KMS-11 (cell line): Measurements from ENCODE around the gene TM9SF1.

Experiments
- H2AFZ ChIP-seq: fragments of 200-600 bp; sonication (generic); 2 replicates; pipeline ENCODE4 v1.6.1; 2016; ENCODE audit warnings: antibody characterized with exemption, mixed run types, low read depth
- H3K27ac ChIP-seq: fragments of 200-600 bp; sonication (generic); 2 replicates; pipeline ENCODE4 v1.6.1; 2016; ENCODE audit warnings: mild to moderate bottlenecking, mixed run types
- H3K27me3 ChIP-seq: fragments of 200-600 bp; sonication (generic); 2 replicates; pipeline ENCODE4 v1.6.1; 2017; ENCODE audit warnings: mild to moderate bottlenecking, low read depth, mixed run types, moderate library complexity; ENCODE audit not compliant: insufficient read depth
- H3K36me3 ChIP-seq: fragments of 200-600 bp; sonication (generic); 2 replicates; pipeline ENCODE4 v1.6.1; 2017; ENCODE audit warnings: mild to moderate bottlenecking, mixed run types; ENCODE audit not compliant: insufficient read depth
- H3K4me1 ChIP-seq: fragments of 200-600 bp; sonication (generic); 2 replicates; pipeline ENCODE4 v1.6.1; 2016; ENCODE audit warnings: mild to moderate bottlenecking, low read depth, mixed run types; ENCODE audit not compliant: poor library complexity, severe bottlenecking
- H3K4me2 ChIP-seq: fragments of 200-600 bp; sonication (generic); 2 replicates; pipeline ENCODE4 v1.7.0; 2016; ENCODE audit warnings: mild to moderate bottlenecking, mixed run types
- H3K4me3 ChIP-seq: fragments of 200-600 bp; sonication (generic); IDR thresholded peaks from 2 replicates; pipeline ENCODE4 v1.6.1; 2017; ENCODE audit warnings: low read depth, low read length, mixed read lengths; ENCODE audit not compliant: insufficient read depth
- H3K79me2 ChIP-seq: fragments of 200-600 bp; sonication (generic); 2 replicates; pipeline ENCODE4 v1.6.1; 2016; ENCODE audit warnings: low read depth, mixed run types; ENCODE audit not compliant: insufficient read depth
- H3K9ac ChIP-seq: fragments of 200-600 bp; sonication (generic); 2 replicates; pipeline ENCODE4 v1.6.1; 2016; ENCODE audit warnings: mild to moderate bottlenecking, mixed run types
- H4K20me1 ChIP-seq: fragments of 200-600 bp; sonication (generic); 2 replicates; pipeline ENCODE4 v1.6.1; 2016; ENCODE audit warnings: mild to moderate bottlenecking, mixed run types; ENCODE audit not compliant: insufficient read depth
- TF ChIP-seq, protein P1 (sequence below): fragments of 200-600 bp; sonication (generic); conservative IDR thresholded peaks from 2 replicates; pipeline ENCODE4 v1.6.1; 2017; ENCODE audit warnings: low read depth, mild to moderate bottlenecking, antibody characterized with exemption, low read length, moderate library complexity, mixed read lengths

The TM9SF1 gene

DNA sequence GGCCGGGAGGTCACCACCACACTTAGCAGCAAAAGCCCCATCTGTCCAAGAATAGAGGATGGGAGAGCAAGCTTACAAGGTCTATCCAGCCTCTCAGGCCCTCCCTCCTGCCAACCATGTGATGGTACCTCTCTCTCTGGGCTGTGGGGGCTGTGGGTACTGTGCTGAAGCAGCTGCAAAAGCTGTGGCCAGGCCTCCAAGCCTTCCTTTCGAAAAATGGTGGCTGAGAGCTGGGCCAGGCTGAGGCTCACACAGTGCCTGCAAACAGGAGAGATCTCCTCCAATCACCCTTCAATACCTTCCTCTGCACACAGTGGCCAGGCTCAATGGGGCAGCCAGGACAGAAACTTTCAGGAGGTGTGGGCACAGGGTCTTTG, 7.7 kb downstream of the TM9SF1 start:
- TF ChIP-seq, protein P1, sequence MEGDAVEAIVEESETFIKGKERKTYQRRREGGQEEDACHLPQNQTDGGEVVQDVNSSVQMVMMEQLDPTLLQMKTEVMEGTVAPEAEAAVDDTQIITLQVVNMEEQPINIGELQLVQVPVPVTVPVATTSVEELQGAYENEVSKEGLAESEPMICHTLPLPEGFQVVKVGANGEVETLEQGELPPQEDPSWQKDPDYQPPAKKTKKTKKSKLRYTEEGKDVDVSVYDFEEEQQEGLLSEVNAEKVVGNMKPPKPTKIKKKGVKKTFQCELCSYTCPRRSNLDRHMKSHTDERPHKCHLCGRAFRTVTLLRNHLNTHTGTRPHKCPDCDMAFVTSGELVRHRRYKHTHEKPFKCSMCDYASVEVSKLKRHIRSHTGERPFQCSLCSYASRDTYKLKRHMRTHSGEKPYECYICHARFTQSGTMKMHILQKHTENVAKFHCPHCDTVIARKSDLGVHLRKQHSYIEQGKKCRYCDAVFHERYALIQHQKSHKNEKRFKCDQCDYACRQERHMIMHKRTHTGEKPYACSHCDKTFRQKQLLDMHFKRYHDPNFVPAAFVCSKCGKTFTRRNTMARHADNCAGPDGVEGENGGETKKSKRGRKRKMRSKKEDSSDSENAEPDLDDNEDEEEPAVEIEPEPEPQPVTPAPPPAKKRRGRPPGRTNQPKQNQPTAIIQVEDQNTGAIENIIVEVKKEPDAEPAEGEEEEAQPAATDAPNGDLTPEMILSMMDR, result no peak
- peak overlapping the region; percentile 67; the same call in 1 of the 2 replicates for H3K9ac ChIP-seq
- no peaks in the 10 kb centered on the region for H3K27me3 ChIP-seq
- no peaks in the 10 kb centered on the region for H4K20me1 ChIP-seq
- H3K36me3 ChIP-seq, result no peaks in the 10 kb centered on the region
- H2AFZ ChIP-seq, result no peak overlapping the region
- peaks cover 14% of the 10 kb centered on the region for H3K4me1 ChIP-seq
- H3K27ac ChIP-seq, result peak overlapping the region; percentile 70; the same call in 1 of the 2 replicates
- no peak overlapping the region for H3K4me3 ChIP-seq
- H3K4me2 ChIP-seq, result peak overlapping the region; percentile 60; the same call in 1 of the 2 replicates
- peaks cover 7% of the 10 kb centered on the region; the same call in 1 of the 2 replicates for H3K79me2 ChIP-seq

DNA sequence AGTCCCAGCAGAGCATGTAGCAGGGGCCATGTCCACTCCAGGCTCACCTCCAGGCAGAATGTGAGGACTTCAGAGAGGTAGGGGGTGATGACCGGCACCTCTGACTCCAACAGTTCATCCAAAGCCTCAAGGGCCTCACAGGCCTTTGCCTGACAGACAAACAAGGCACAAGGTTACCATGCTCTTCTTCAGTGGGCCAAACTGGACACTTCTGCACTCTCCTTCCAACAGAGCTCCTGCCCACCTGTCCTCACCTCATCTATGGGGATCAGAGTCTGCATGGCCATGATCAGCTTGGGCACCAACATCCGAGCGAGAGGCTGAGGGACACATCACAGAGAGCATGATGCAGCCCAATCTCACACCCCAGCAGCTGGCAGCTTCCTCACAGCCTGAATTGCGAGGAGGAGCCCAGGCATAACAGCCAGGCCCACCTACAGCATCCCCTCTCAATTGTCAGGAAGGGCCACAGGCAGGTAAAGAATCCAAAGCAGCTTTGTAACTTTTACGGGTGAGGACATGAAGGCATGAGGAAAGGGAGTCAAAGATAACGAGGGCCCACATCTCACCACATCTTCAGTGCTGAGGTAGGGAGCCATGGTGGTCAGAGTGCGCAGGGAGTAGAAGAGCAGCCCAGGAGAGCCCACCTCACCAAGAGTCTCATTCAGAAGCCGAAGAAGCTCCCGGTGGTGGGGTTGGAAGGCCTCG, 8.3 kb downstream of the TM9SF1 start:
- no peak overlapping the region for H3K27ac ChIP-seq
- no peaks in the 10 kb centered on the region for H3K36me3 ChIP-seq
- H3K4me2 ChIP-seq, result peak overlapping the region; percentile 60; the same call in 1 of the 2 replicates

DNA sequence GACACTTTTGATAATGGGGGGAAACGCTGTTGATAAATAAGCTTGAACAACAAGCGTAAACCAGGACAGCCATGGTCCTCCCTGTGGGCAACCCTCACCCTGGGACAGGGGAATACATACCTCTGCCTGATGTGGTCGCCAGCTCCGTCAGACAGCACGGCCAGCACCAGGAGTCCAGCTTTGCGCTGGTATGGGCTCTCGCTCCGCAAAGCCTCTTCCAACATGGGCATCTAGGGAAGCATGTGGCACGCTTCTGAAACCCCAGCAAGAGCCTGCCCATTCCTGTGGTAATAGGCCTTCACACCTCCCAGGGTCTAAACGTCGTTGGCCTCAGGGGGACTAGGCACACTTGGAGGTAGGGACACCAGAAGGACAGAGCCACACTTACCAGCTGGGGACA, 9.5 kb downstream of the TM9SF1 start:
- Histone ChIP-seq H3K4me3 (no peak overlapping the region), H3K4me2 (no peak overlapping the region), H3K27me3 (no peaks in the 10 kb centered on the region), H3K79me2 (peaks cover 7% of the 10 kb centered on the region; the same call in 1 of the 2 replicates), H2AFZ (no peak overlapping the region), H3K27ac (no peak overlapping the region), H3K36me3 (no peaks in the 10 kb centered on the region), H3K4me1 (peaks cover 14% of the 10 kb centered on the region), H3K9ac (no peak overlapping the region), H4K20me1 (no peaks in the 10 kb centered on the region)
- TF ChIP-seq, protein P1, result no peak

More for the DNA sequence above, 8.3 kb downstream of the TM9SF1 start:
- Histone ChIP-seq H3K79me2 (peaks cover 7% of the 10 kb centered on the region; the same call in 1 of the 2 replicates), H3K4me3 (no peak overlapping the region), H3K9ac (no peak overlapping the region), H4K20me1 (no peaks in the 10 kb centered on the region), H3K4me1 (peaks cover 14% of the 10 kb centered on the region), H2AFZ (no peak overlapping the region), H3K27me3 (no peaks in the 10 kb centered on the region)
- TF ChIP-seq, protein P1, result no peak

DNA sequence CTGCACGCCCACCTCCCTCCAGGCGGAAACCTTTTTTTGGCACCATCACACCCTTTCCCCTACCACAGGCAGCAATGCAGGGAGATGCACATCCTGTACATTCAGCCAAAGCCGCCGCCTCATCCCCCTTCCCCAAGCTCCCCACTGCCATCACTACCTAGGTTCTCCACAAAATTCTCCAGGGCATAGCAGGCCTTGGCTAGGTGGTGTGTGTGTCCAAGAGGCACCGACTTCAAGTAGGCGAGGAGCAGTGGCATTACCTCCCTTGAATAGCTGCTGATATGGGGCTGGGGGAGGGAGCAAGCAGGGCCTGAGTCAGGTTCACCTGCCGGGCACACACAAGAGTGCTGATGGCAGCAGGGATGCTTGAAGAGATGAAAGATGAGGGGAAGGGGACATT, 10.2 kb downstream of the TM9SF1 start:
- TF ChIP-seq, protein P1, result no peak

More for the DNA sequence above, 10.2 kb downstream of the TM9SF1 start:
- Histone ChIP-seq H3K9ac (no peak overlapping the region), H3K4me1 (peaks cover 14% of the 10 kb centered on the region), H2AFZ (no peak overlapping the region), H3K27me3 (no peaks in the 10 kb centered on the region), H3K36me3 (no peaks in the 10 kb centered on the region), H3K79me2 (peaks cover 7% of the 10 kb centered on the region; the same call in 1 of the 2 replicates), H3K4me3 (no peak overlapping the region), H4K20me1 (no peaks in the 10 kb centered on the region), H3K4me2 (no peak overlapping the region), H3K27ac (no peak overlapping the region)
